Omental fat pad (tissue), 4 donors: Measurements from ENCODE around the gene CCHCR1. TPM values are rescaled to one million over a fixed set of nuclear protein-coding genes. Genes with fewer than 3 reads are reported as not detected.

Experiments used
- ATAC-seq: fragments of 150-250 bp; one replicate; pipeline ENCODE4 v1.9.1; 2016; ENCODE audit warnings: mild to moderate bottlenecking, moderate library complexity; ENCODE audit not compliant: low FRiP score
- DNase-seq: peaks from one replicate; pipeline ENCODE4 v3.0.0-alpha.2; 2019; ENCODE audit warnings: low spot score
- total RNA-seq, 4 donors: library from RNA; depleted of rRNA; stranded (reverse); fragments of >200 nt; gene quantifications; one replicate each; pipeline ENCODE4 v1.1.0, GENCODE V29; 2016
- TF ChIP-seq, protein P1 (sequence below), 3 donors: fragments of 450-650 bp; IDR thresholded peaks; one replicate each; pipeline ENCODE4 v1.5.1; 2016 to 2017; ENCODE audit warnings: antibody characterized with exemption in 3 of 3, mild to moderate bottlenecking in 3 of 3, moderate library complexity in 2 of 3

The CCHCR1 gene
- total RNA-seq, 4 donors from 2014 or later: 4.6 to 21.1 (median 5.0) TPM

DNA sequence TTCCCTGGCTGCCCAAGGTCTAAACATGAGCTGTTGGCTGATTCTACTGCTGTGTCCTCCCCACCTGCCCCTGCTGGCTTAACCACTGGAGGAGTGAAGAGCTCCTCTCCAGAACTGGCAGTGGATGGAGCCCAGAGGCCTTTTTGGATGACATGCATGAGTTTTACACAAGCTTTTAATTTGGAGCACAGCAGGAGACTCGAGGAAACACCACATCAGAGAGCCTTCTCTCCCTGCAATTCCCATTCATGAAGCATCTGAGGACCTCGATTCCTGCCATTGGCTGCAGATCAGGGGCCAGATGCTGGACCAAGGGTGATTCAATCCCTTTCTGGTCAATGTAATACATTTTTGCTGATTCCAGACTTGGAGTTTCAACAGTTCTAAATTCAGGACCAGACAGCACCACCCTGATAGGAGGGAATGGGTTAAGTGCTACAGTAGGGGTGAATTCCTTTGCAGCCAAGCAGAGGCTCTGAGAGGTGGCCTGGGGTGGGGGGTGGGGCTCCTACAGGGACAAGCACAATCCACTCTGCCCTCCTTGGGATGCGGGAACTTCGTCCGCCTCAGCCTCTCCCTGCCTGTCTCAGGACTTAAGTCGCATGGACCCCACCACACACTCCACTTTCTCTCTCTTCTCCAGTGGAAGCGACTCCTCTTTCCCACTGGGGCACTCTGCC, 43.6 kb downstream of the CCHCR1 start:
- DNase-seq (no peak), ATAC-seq (no peak)
- TF ChIP-seq, protein P1, sequence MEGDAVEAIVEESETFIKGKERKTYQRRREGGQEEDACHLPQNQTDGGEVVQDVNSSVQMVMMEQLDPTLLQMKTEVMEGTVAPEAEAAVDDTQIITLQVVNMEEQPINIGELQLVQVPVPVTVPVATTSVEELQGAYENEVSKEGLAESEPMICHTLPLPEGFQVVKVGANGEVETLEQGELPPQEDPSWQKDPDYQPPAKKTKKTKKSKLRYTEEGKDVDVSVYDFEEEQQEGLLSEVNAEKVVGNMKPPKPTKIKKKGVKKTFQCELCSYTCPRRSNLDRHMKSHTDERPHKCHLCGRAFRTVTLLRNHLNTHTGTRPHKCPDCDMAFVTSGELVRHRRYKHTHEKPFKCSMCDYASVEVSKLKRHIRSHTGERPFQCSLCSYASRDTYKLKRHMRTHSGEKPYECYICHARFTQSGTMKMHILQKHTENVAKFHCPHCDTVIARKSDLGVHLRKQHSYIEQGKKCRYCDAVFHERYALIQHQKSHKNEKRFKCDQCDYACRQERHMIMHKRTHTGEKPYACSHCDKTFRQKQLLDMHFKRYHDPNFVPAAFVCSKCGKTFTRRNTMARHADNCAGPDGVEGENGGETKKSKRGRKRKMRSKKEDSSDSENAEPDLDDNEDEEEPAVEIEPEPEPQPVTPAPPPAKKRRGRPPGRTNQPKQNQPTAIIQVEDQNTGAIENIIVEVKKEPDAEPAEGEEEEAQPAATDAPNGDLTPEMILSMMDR (IDR thresholded peaks at IDR 0.05): no peak

DNA sequence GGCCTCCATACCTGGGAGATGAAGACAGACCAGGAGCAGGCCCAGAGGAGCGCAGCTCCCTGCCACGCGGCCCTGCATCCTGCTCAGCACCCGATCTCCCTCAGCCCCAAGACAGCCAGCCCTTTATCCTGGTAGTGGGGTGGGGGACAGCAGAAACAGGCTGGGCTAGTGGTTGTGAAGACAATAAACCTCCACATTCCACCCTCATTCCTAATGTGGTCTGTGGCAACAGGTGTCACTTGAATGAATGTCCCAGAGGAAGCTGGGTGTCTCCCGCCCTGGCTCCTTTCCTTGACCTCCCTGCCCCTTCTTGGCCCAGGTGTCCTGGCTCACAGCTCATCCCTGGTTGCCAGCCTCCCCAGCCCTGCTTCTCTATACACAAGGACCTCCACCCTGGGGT, 45.1 kb downstream of the CCHCR1 start, which contains the start of gene C6orf15:
TSS of gene C6orf15 (minus strand) at position 98 of the 400 bp plus-strand sequence. CDS start at position 78, 20 bp downstream.
- ATAC-seq: no peak
- DNase-seq: no peak
- TF ChIP-seq, protein P1 (IDR thresholded peaks at IDR 0.05): no peak

DNA sequence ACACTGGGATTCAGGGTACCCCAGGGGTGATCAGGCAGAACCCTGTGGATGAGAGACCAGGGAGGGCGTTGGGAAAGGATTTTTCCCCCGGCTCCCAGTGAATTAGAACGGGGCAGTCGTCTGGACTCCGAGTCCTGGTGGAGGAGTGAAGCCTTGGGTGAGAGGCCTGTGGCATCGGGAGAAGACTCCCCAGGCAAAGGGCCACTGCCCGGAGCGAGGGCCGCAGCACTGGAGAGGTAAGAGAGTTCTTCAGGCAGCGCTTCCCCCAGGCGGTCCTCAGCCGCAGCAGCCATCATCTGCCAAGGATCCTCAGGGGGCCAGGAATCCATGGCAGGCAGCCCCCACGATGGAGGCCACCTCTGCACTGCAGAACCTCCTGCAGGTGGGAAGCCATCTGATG, 45.9 kb downstream of the CCHCR1 start:
- DNase-seq (no peak), ATAC-seq (no peak)
- TF ChIP-seq, protein P1 (IDR thresholded peaks at IDR 0.05): no peak

DNA sequence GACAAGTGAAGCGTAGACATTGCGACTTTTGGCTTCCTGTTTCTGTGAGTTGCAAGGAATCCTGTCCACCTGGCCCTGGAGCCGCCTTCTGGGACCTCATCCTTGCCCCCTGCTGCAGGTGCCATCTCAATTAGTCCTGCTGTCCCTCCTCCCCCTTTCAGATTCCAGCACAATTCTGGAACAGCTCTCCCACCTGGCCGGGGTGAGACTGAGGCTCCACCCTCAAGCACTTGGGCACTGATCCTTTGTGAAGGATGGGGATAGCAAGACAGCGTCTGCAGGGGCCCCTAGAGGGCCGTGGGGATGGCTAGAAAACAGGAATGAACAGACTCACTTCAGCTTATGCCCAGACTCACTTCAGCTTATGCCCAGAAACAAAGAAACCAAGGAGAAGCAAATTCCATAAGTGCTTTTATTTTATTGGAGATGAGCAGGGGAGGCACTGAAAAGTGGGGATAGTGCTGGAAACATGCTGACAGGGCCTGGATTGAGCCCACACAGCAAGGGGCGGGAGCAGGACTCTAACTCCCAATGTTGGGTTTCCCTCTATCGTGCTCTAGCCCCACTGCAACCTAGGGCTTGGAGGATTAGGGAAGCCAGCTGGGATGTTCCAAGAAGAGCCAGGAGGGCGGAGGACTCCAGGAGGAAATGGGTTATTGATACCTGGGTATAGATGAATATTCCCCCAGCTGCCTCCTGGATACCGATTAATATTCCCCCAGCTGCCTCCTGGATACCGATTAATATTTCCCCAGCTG, 46.6 kb downstream of the CCHCR1 start:
- no peak for ATAC-seq
- no peak for DNase-seq
- TF ChIP-seq, protein P1 (IDR thresholded peaks at IDR 0.05): no peak

DNA sequence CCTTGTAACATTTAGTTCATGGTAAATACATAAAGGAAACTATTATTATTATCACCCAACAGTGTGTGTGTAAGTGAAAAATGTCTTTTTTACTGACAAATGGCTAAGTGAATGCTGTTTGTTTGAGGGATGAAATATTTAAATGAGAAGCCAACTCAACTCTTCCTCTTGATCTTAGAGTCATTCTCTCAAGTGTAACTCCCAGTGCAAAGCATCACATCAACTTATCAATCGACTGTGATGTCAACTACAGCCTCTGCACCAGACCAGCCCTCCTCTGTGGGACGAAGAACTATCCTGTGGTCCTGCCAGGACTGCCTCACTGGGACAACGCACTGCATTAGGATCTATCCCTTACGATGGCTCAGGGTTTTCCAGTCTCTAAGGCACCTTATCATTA, 50.5 kb downstream of the CCHCR1 start:
- TF ChIP-seq, protein P1 (IDR thresholded peaks at IDR 0.05): no peak
- DNase-seq (no peak), ATAC-seq (no peak)

DNA sequence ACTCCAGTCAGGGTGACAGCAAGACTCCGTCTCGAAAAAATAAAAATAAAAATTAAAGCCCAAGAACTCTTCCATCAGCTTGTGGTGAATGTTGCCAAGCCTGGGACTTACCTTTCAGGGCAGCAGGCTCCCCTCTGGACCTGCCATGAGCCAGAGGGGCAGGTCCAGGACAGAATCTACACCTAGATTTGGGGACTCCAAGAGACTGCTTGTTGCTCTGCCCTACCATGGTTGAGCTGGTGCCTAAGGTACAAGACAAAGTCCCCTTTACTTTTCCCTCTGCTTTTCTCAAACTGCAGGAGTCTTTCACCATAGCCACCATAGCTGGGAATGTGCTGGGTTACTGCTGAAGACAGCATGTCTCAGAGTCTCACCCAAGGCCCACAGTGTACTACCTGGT, 54.5 kb downstream of the CCHCR1 start:
- DNase-seq: no peak
- ATAC-seq: no peak
- TF ChIP-seq, protein P1 (IDR thresholded peaks at IDR 0.05): no peak
